ENCODE data around the gene CD300LD.

Gene CD300LD

GRCh38 chr17:74552037-74552436 is 40.0 kb downstream of the CD300LD start:
- no peak for TF ChIP-seq CTCF (IDR thresholded peaks at IDR 0.05; ENCODE audit: low read length, missing control alignments)
- no peak for DNase-seq (ENCODE audit: low read depth)
- H3K4me3 ChIP-seq (replicated peaks; ENCODE audit: low read depth, low read length): no peak overlapping the region

GRCh38 chr17:74550602-74551001 is 41.5 kb downstream of the CD300LD start:
- H3K4me3 ChIP-seq (replicated peaks; ENCODE audit: low read depth, low read length): no peak overlapping the region
- no peak for TF ChIP-seq CTCF (IDR thresholded peaks at IDR 0.05; ENCODE audit: low read length, missing control alignments)
- DNase-seq (ENCODE audit: low read depth): no peak

- H3K4me3 ChIP-seq (replicated peaks; ENCODE audit: low read depth, low read length): no peak overlapping the region
- no peak for TF ChIP-seq CTCF (IDR thresholded peaks at IDR 0.05; ENCODE audit: low read length, missing control alignments)
- DNase-seq (ENCODE audit: low read depth): no peak
Measured at GRCh38 chr17:74549343-74549742, 42.7 kb downstream of the CD300LD start.

- H3K4me3 ChIP-seq (replicated peaks; ENCODE audit: low read depth, low read length): no peak overlapping the region
- no peak for TF ChIP-seq CTCF (IDR thresholded peaks at IDR 0.05; ENCODE audit: low read length, missing control alignments)
- no peak for DNase-seq (ENCODE audit: low read depth)
Measured at GRCh38 chr17:74547736-74548135, 44.3 kb downstream of the CD300LD start.

- H3K4me3 ChIP-seq (replicated peaks; ENCODE audit: low read depth, low read length): no peak overlapping the region
- TF ChIP-seq CTCF (IDR thresholded peaks at IDR 0.05; ENCODE audit: low read length, missing control alignments): no peak
Measured at GRCh38 chr17:74547264-74547663, 44.8 kb downstream of the CD300LD start.

GRCh38 chr17:74546586-74546985 is 45.5 kb downstream of the CD300LD start:
- no peak for DNase-seq (ENCODE audit: low read depth)
- H3K4me3 ChIP-seq (replicated peaks; ENCODE audit: low read depth, low read length): no peak overlapping the region
- no peak for TF ChIP-seq CTCF (IDR thresholded peaks at IDR 0.05; ENCODE audit: low read length, missing control alignments)

More at GRCh38 chr17:74547264-74547663, 44.8 kb downstream of the CD300LD start:
- DNase-seq (ENCODE audit: low read depth): no peak

GRCh38 chr17:74545843-74546230 is 46.2 kb downstream of the CD300LD start, which contains the start of gene CD300C:
CD300C (minus strand) TSS chr17:74546115; CDS start chr17:74545782, 333 bp downstream.
- H3K4me3 ChIP-seq (replicated peaks; ENCODE audit: low read depth, low read length): no peak within 1 kb of the TSS
- DNase-seq (ENCODE audit: low read depth): no peak
- no peak for TF ChIP-seq CTCF (IDR thresholded peaks at IDR 0.05; ENCODE audit: low read length, missing control alignments)
